Kidney (tissue), 14 donors: ENCODE data around the gene ACTA2. TPM values are rescaled to one million over a fixed set of nuclear protein-coding genes. Genes with fewer than 3 reads are reported as not detected.

Experiments
- DNase-seq, 5 donors: peaks; one replicate each; pipeline ENCODE4 v3.0.0-alpha.2; 2013 to 2020
- FAIRE-seq: peaks from 2 replicates; lab custom pipeline; 2012; peaks lifted over from hg19 to GRCh38; lab: Jason Lieb, UNC
- H3K27ac ChIP-seq, 2 donors: one replicate each; pipeline ENCODE4 v1.7.0; 2013; ENCODE audit warnings: low read depth in 2 of 2, low read length in 2 of 2, inconsistent platforms in 1 of 2
- H3K27me3 ChIP-seq: one replicate; pipeline ENCODE4 v1.7.1; 2013; ENCODE audit warnings: low read length, inconsistent platforms; ENCODE audit not compliant: control insufficient read depth, insufficient read depth
- H3K36me3 ChIP-seq, 3 donors: one replicate each; pipeline versions ENCODE4 v1.7.0 to v1.7.1; 2013; ENCODE audit warnings: low read length in 3 of 3, control low read depth in 1 of 3, inconsistent platforms in 1 of 3; ENCODE audit not compliant: insufficient read depth in 3 of 3, control insufficient read depth in 2 of 3
- H3K4me1 ChIP-seq, 3 donors: one replicate each; pipeline versions ENCODE4 v1.7.0 to v1.7.1; 2013; ENCODE audit warnings: low read length in 3 of 3, inconsistent platforms in 1 of 3, low read depth in 1 of 3; ENCODE audit not compliant: control insufficient read depth in 2 of 3, insufficient read depth in 2 of 3
- H3K4me3 ChIP-seq, 3 donors: one replicate each; pipeline versions ENCODE4 v1.7.0 to v1.8.1; 2013; ENCODE audit warnings: low read length in 3 of 3, control low read depth in 1 of 3, inconsistent platforms in 1 of 3
- H3K9ac ChIP-seq, 3 donors: one replicate each; pipeline versions ENCODE4 v1.7.0 to v1.7.1; 2013; ENCODE audit warnings: low read length in 3 of 3, control low read depth in 1 of 3, inconsistent platforms in 1 of 3
- H3K9me3 ChIP-seq, 3 donors: one replicate each; pipeline versions ENCODE4 v1.7.0 to v1.7.1; 2013; ENCODE audit warnings: low read length in 3 of 3, control low read depth in 1 of 3, inconsistent platforms in 1 of 3; ENCODE audit not compliant: control insufficient read depth in 2 of 3, insufficient read depth in 1 of 3
- intact Hi-C: fragments of 100-400 bp; cut with DNase I; formaldehyde crosslinking; loops from one replicate; pipeline ENCODE4 v1.11.1; 2022
- polyA plus RNA-seq: library from polyadenylated mRNA; stranded (reverse); fragments of 350-450 nt; fragmentation: Illumina TruSeq; extraction: RNeasy Lipid Tissue Mini Kit (QIAGEN cat#74804); gene quantifications from one replicate; pipeline ENCODE4 v1.2.3, GENCODE V29; 2014; ENCODE audit warnings: low read depth, low replicate concordance; ENCODE audit not compliant: insufficient read depth
- total RNA-seq: library from RNA; stranded (reverse); fragmentation: NEBNext Ultra II Directional; extraction: Animal tissue kit (Norgen Biotek cat#: 25700); gene quantifications from one replicate; pipeline ENCODE4 v1.2.1, GENCODE V29; 2021
- TF ChIP-seq, protein P1 (sequence below): IDR thresholded peaks from 3 replicates; pipeline ENCODE4 v1.5.1; 2012; ENCODE audit warnings: mild to moderate bottlenecking, moderate library complexity, borderline replicate concordance; ENCODE audit not compliant: insufficient read depth; ENCODE audit errors: extremely low read depth
- donor health status: control.
- donor health status: control.
- donor health status: control.
- donor health status: control.
- donor health status: control.
- donor health status: DM: yes; HTN: yes; CAD: no.
- donor health status: Normal renal cell carcinoma (clear cell type).

Gene ACTA2
- total and polyA plus RNA-seq, 2 donors from 2014 or later, result 378 to 471 TPM

DNA sequence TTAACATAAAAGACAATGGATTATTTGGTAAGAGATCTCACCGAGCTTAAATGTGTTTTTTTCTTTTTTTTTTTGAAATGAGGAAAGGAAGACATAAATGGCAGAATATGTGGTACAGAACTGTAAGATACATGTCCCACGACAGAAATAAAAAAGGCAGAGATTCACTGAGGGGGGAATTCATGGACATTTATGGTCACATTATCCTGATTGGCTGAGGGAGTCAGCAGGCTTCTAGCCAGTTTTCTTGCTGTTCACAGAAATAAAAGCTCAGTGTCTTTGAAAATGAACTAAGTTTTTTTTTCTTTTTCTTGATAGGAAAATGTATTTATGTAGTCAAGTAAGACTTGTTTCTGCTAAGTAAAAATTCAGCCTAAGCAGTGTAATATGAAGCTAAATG lies 29.8 kb upstream of the ACTA2 start:
- no peak for FAIRE-seq

DNA sequence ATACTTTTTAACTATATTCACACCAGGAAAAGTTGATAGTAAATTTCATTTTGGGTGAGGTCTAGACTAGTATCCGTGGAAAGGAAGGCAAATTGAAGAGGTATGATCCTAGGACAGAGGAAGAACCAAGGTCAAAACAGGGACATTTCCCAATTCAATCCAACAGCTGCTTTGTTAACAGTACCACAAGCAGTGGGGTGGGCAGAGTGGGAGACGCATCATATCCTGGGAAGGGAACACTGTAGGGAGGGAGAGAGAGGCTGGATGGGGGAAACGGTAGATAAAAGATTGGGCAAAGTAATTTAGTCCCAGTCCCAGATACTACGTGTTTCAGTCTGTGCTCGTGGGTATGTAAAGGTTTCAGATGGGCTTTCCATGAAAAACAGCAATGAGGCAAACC lies 28.9 kb upstream of the ACTA2 start:
- Histone ChIP-seq H3K4me1 (peaks cover 0 to 15% (median 6%) of the 10 kb centered on the region in 3 donors), H3K27ac (peak overlapping the region in 1 of 2 donors; percentile 68), H3K4me3 (no peak overlapping the region), H3K9ac (no peak overlapping the region), H3K9me3 (no peaks in the 10 kb centered on the region), H3K27me3 (no peaks in the 10 kb centered on the region), H3K36me3 (no peaks in the 10 kb centered on the region)
- TF ChIP-seq, protein P1, sequence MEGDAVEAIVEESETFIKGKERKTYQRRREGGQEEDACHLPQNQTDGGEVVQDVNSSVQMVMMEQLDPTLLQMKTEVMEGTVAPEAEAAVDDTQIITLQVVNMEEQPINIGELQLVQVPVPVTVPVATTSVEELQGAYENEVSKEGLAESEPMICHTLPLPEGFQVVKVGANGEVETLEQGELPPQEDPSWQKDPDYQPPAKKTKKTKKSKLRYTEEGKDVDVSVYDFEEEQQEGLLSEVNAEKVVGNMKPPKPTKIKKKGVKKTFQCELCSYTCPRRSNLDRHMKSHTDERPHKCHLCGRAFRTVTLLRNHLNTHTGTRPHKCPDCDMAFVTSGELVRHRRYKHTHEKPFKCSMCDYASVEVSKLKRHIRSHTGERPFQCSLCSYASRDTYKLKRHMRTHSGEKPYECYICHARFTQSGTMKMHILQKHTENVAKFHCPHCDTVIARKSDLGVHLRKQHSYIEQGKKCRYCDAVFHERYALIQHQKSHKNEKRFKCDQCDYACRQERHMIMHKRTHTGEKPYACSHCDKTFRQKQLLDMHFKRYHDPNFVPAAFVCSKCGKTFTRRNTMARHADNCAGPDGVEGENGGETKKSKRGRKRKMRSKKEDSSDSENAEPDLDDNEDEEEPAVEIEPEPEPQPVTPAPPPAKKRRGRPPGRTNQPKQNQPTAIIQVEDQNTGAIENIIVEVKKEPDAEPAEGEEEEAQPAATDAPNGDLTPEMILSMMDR, result no peak
- intact Hi-C loops, result no loop called here
- FAIRE-seq (no peak), DNase-seq (no peak)

More for the DNA sequence above, 29.8 kb upstream of the ACTA2 start:
- H3K9me3 ChIP-seq, result no peaks in the 10 kb centered on the region
- peaks cover 0 to 15% (median 6%) of the 10 kb centered on the region in 3 donors for H3K4me1 ChIP-seq
- DNase-seq, result no peak
- TF ChIP-seq, protein P1, result no peak
- no peak overlapping the region for H3K27ac ChIP-seq
- no peaks in the 10 kb centered on the region for H3K36me3 ChIP-seq
- H3K27me3 ChIP-seq, result no peaks in the 10 kb centered on the region
- no peak overlapping the region for H3K4me3 ChIP-seq
- H3K9ac ChIP-seq, result no peak overlapping the region
- intact Hi-C loops, result no loop called here

DNA sequence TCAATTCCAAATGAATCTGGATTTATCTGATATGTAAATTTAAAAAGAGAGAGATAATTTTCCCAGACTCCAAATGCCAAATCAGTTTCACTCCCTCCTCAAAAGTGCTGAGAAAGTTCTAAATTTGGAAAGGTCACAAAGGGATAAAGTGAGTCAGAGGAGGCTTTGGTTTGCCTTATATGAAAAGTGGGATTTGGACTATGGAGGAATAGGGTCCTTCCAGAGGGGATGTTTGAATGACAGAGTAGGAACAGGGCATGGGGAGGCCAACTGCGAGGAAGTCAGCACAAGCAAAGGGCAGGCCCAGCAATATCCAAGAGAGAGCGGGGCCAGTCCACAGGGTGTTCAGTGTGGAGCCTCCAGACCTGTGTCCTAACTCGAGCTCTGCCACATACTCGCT lies 28.2 kb upstream of the ACTA2 start:
- FAIRE-seq (no peak), DNase-seq (no peak)
- Histone ChIP-seq H3K4me3 (no peak overlapping the region), H3K9me3 (no peaks in the 10 kb centered on the region), H3K9ac (no peak overlapping the region), H3K27ac (peak overlapping the region in 1 of 2 donors; percentile 68), H3K27me3 (no peaks in the 10 kb centered on the region), H3K4me1 (peaks cover 0 to 15% (median 6%) of the 10 kb centered on the region in 3 donors), H3K36me3 (no peaks in the 10 kb centered on the region)
- TF ChIP-seq, protein P1, result no peak
- intact Hi-C loops, result no loop called here

DNA sequence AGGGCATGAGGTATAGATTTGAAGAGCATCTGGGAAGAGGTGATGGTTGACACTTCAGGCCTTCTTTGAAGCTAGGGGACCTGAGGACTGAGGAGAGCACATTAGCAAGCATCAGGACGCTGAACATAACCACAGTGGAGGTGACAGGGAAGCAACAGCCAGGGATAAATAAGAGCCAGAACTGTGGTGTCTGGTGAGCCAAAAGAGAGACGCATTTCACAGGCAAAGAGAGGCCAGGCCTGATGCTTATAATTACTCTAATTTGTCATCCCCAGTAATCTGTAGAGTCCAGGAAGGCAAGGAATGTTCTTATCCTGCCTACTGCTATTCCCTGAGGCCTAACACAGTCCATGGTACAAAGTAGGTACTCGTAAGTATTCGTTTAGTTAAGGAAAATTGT lies 27.7 kb upstream of the ACTA2 start:
- TF ChIP-seq, protein P1, result no peak
- no peaks in the 10 kb centered on the region for H3K9me3 ChIP-seq
- intact Hi-C loops, result no loop called here
- H3K36me3 ChIP-seq, result no peaks in the 10 kb centered on the region
- peaks cover 0 to 15% (median 10%) of the 10 kb centered on the region in 3 donors for H3K4me1 ChIP-seq
- no peak overlapping the region for H3K4me3 ChIP-seq
- no peak overlapping the region for H3K9ac ChIP-seq
- peak overlapping the region; percentile 52 to 68 for H3K27ac ChIP-seq
- DNase-seq (no peak), FAIRE-seq (no peak)
- no peaks in the 10 kb centered on the region for H3K27me3 ChIP-seq
